OCI-LY7 (cell line): ENCODE results near the gene HYOU1. TPM values are rescaled to one million over a fixed set of nuclear protein-coding genes. Genes with fewer than 3 reads are reported as not detected.
A peak's percentile ranks its signal among the peaks of the same experiment; 100 is the strongest.

ENCODE experiments used
- BruUV-seq: library from RNA; stranded (reverse); fragments of 400-500 nt; replicated peaks from 2 replicates; lab custom pipeline; 2021; lab: Mats Ljungman, UMichigan
- CTCF ChIA-PET: fragments of 300-600 bp; sonication (Branson Sonifier 250); formaldehyde crosslinking; loops from one replicate; lab custom pipeline; 2022; ENCODE audit warnings: antibody characterized with exemption; ENCODE audit not compliant: unreplicated experiment; lab: Charles Lee
- POLR2A ChIA-PET: fragments of 300-600 bp; sonication (Branson Sonifier 250); formaldehyde crosslinking; loops from one replicate; lab custom pipeline; 2022; ENCODE audit warnings: antibody characterized with exemption; lab: Charles Lee
- DNase-seq: peaks from one replicate; pipeline ENCODE4 v3.0.0-alpha.2; 2015; ENCODE audit warnings: low spot score
- H2AFZ ChIP-seq: fragments of 200-600 bp; sonication (generic), shearing (Covaris generic); 2 replicates; pipeline ENCODE4 v1.6.1; 2014; ENCODE audit warnings: mild to moderate bottlenecking, antibody characterized with exemption, low read length, moderate library complexity
- H3K27ac ChIP-seq: fragments of 200-600 bp; sonication (generic); 2 replicates; pipeline ENCODE4 v1.5.1; 2014; ENCODE audit warnings: mixed run types, low read depth, mild to moderate bottlenecking, moderate library complexity, low read length, inconsistent platforms; ENCODE audit not compliant: poor library complexity, severe bottlenecking
- H3K36me3 ChIP-seq: fragments of 200-600 bp; sonication (generic); 2 replicates; pipeline ENCODE4 v1.6.1; 2014; ENCODE audit warnings: mild to moderate bottlenecking, antibody characterized with exemption, low read length, moderate library complexity, mixed read lengths; ENCODE audit not compliant: insufficient read depth
- H3K4me1 ChIP-seq: fragments of 200-600 bp; sonication (generic); 2 replicates; pipeline ENCODE4 v1.5.1; 2014; ENCODE audit warnings: mild to moderate bottlenecking, low read length; ENCODE audit not compliant: insufficient read depth, poor library complexity, severe bottlenecking
- H3K4me2 ChIP-seq: fragments of 200-600 bp; sonication (generic); 2 replicates; pipeline ENCODE4 v1.6.1; 2014; ENCODE audit warnings: mild to moderate bottlenecking, low read length
- H3K4me3 ChIP-seq: fragments of 200-600 bp; sonication (generic); 2 replicates; pipeline ENCODE4 v1.5.1; 2014; ENCODE audit warnings: mild to moderate bottlenecking, low read depth, low read length; ENCODE audit not compliant: poor library complexity, severe bottlenecking
- H3K79me2 ChIP-seq: fragments of 200-600 bp; sonication (generic); 2 replicates; pipeline ENCODE4 v1.6.1; 2016; ENCODE audit warnings: low read depth, mild to moderate bottlenecking, low read length, moderate library complexity, mixed read lengths; ENCODE audit not compliant: insufficient read depth
- H3K9me2 ChIP-seq: fragments of 200-600 bp; sonication (generic); 2 replicates; pipeline ENCODE4 v1.6.1; 2016; ENCODE audit warnings: mild to moderate bottlenecking, low read length, mixed read lengths; ENCODE audit not compliant: insufficient read depth
- H3K9me3 ChIP-seq: fragments of 200-600 bp; sonication (generic); 2 replicates; pipeline ENCODE4 v1.6.1; 2014; ENCODE audit warnings: mild to moderate bottlenecking, mixed run types, low read length, mixed read lengths
- H4K20me1 ChIP-seq: fragments of 200-600 bp; sonication (generic); 2 replicates; pipeline ENCODE4 v1.6.1; 2014; ENCODE audit warnings: mild to moderate bottlenecking, antibody characterized with exemption, low read length, moderate library complexity, mixed read lengths; ENCODE audit not compliant: insufficient read depth
- CTCF ChIP-seq: fragments of 200-600 bp; sonication (generic); conservative IDR thresholded peaks from 2 replicates; pipeline ENCODE4 v1.5.1; 2014; ENCODE audit warnings: mild to moderate bottlenecking, antibody characterized with exemption, low read length, moderate library complexity, mixed read lengths
- EZH2phosphoT487 ChIP-seq: fragments of 200-600 bp; sonication (generic); IDR thresholded peaks from 2 replicates; pipeline ENCODE4 v1.6.1; 2018; ENCODE audit warnings: low read depth, borderline replicate concordance, mild to moderate bottlenecking, mixed run types, antibody characterized with exemption, low read length, moderate library complexity, mixed read lengths
- intact Hi-C: fragments of 100-400 bp; cut with micrococcal nuclease; formaldehyde crosslinking; loops from one replicate; pipeline ENCODE4 v1.10.0; 2022; ENCODE audit not compliant: unreplicated experiment
- microRNA-seq: library from miRNA; unstranded; fragments of <30 nt; microRNA quantifications from one replicate; pipeline ENCODE4 v1.2.0, GENCODE V29; 2022; ENCODE audit warnings: borderline replicate concordance
- small RNA-seq: library from RNA; depleted of rRNA; stranded (forward); fragments of <200 nt; gene quantifications from one replicate; pipeline ENCODE3, GENCODE V24; 2014
- total RNA-seq, 2 experiments: library from RNA; depleted of rRNA in 1 of 2; stranded (reverse); fragments of >200 nt in 1 of 2; shearing (Covaris generic) in 1 of 2; gene quantifications; 2 replicates each; pipeline ENCODE4 v1.2.3, GENCODE V29; 2014 to 2022

Gene HYOU1
- total RNA-seq, 2 experiments from 2014 or later, result 86.6 to 117 TPM

- POLR2A ChIA-PET, result interaction anchor here (0.6 to 1.7 kb wide), 11 partner anchors 18 to 779 kb away, joined by 3 to 12 read pairs (median 3); partner anchors contain the start of genes HYOU1, RPS25, TRAPPC4 and VPS11
- peaks cover 44% of the 10 kb centered on the region for H3K36me3 ChIP-seq
- peaks cover 19% of the 10 kb centered on the region for H3K4me1 ChIP-seq
- DNase-seq, result peak; percentile 96
- H3K9me2 ChIP-seq, result no peaks in the 10 kb centered on the region
- peak within 1 kb of the TSS; percentile 48 for H2AFZ ChIP-seq
- peaks cover 33% of the 10 kb centered on the region; the same call in 1 of the 2 replicates for H3K79me2 ChIP-seq
- H3K27ac ChIP-seq, result peak within 1 kb of the TSS; percentile 50
- peak within 1 kb of the TSS; percentile 90 for H3K4me2 ChIP-seq
- H3K4me3 ChIP-seq, result peak within 1 kb of the TSS; percentile 88
- no peaks in the 10 kb centered on the region for H4K20me1 ChIP-seq
- no peak for TF ChIP-seq EZH2phosphoT487
- 0 out of 2 replicates have a peak, but pooled peaks have one; percentile 25 for TF ChIP-seq CTCF
- no TSS peak for BruUV-seq
- CTCF ChIA-PET, result interaction anchor here (0.6 to 0.8 kb wide), 4 partner anchors 13 to 104 kb away, joined by 3 to 4 read pairs (median 3); no protein-coding TSS in a partner anchor
- intact Hi-C loops, result loop anchor here (1.0 kb wide), 1 partner anchor 20 kb away; the partner anchor contains the start of genes RPS25 and TRAPPC4
- no peaks in the 10 kb centered on the region for H3K9me3 ChIP-seq
Observed at GRCh38 chr11:118997627-118998387, 59.2 kb downstream of the HYOU1 start, which contains the start of gene CENATAC. CENATAC (plus strand) TSS chr11:118998138; CDS start chr11:118998198, 60 bp downstream.

GRCh38 chr11:118996926-118997626, 59.9 kb downstream of the HYOU1 start:
- no peaks in the 10 kb centered on the region for H4K20me1 ChIP-seq
- H3K4me1 ChIP-seq, result peaks cover 19% of the 10 kb centered on the region
- ChIA-PET CTCF (interaction anchor here (0.6 to 0.8 kb wide), 4 partner anchors 12 to 105 kb away, joined by 3 to 4 read pairs (median 3); no protein-coding TSS in a partner anchor), POLR2A (interaction anchor here (0.6 to 1.7 kb wide), 11 partner anchors 18 to 779 kb away, joined by 3 to 12 read pairs (median 3); partner anchors contain the start of genes HYOU1, RPS25, TRAPPC4 and VPS11)
- H3K36me3 ChIP-seq, result peaks cover 37% of the 10 kb centered on the region
- TF ChIP-seq CTCF (peak; percentile 65), EZH2phosphoT487 (no peak)
- BruUV-seq, result TSS peak; percentile 81
- no peaks in the 10 kb centered on the region for H3K9me2 ChIP-seq
- intact Hi-C loops, result no loop called here
- peak overlapping the region; percentile 48 for H2AFZ ChIP-seq
- no peaks in the 10 kb centered on the region for H3K9me3 ChIP-seq
- peak; percentile 69 for DNase-seq
- H3K4me2 ChIP-seq, result peak overlapping the region; percentile 90
- H3K79me2 ChIP-seq, result peaks cover 33% of the 10 kb centered on the region; the same call in 1 of the 2 replicates
- peak overlapping the region; percentile 50 for H3K27ac ChIP-seq
- peak overlapping the region; percentile 88 for H3K4me3 ChIP-seq

Small RNAs within 50 kb of the gene (microRNA-seq; reads per million reads assigned to microRNA genes)
- gene MIR3656, result not detected

Small RNAs within 50 kb of the gene (small RNA-seq; reads per million reads assigned to genes)
- not detected for gene AP003392.2
- gene RF00017, result not detected
- gene RF00019, result not detected

Other genes starting within 250 kb of the HYOU1 start
- 1.4 and 3.3 TPM in 2 replicates for gene CXCR5, start 173.3 kb downstream of the HYOU1 start, total RNA-seq (2014; rRNA removed; shearing (Covaris generic))
- 7.1 and 7.3 TPM in 2 replicates for gene CXCR5, start 173.3 kb downstream of the HYOU1 start, total RNA-seq (2022)
- gene BCL9L, start 131.3 kb downstream of the HYOU1 start, total RNA-seq (2014; rRNA removed; shearing (Covaris generic)), result 3.7 and 6.4 TPM in 2 replicates
- gene BCL9L, start 131.3 kb downstream of the HYOU1 start, total RNA-seq (2022), result 14.8 and 16.6 TPM in 2 replicates
- 0.28 TPM in 1 of 2 replicates, not detected in the other for gene UPK2, start 100.9 kb downstream of the HYOU1 start, total RNA-seq (2014; rRNA removed; shearing (Covaris generic))
- gene UPK2, start 100.9 kb downstream of the HYOU1 start, total RNA-seq (2022), result 0.34 TPM in 1 of 2 replicates, not detected in the other
- gene FOXR1, start 85.4 kb downstream of the HYOU1 start, total RNA-seq (2014; rRNA removed; shearing (Covaris generic)), result not detected in 2 replicates
- not detected in 2 replicates for gene FOXR1, start 85.4 kb downstream of the HYOU1 start, total RNA-seq (2022)
- gene CENATAC, start 59.1 kb downstream of the HYOU1 start, total RNA-seq (2014; rRNA removed; shearing (Covaris generic)), result 47.7 and 49.7 TPM in 2 replicates
- 48.1 and 60.6 TPM in 2 replicates for gene CENATAC, start 59.1 kb downstream of the HYOU1 start, total RNA-seq (2022)
- gene RPS25, start 38.9 kb downstream of the HYOU1 start, total RNA-seq (2014; rRNA removed; shearing (Covaris generic)), result 1,395 and 1,541 TPM in 2 replicates
- 1,648 and 1,680 TPM in 2 replicates for gene RPS25, start 38.9 kb downstream of the HYOU1 start, total RNA-seq (2022)
- gene TRAPPC4, start 38.4 kb downstream of the HYOU1 start, total RNA-seq (2014; rRNA removed; shearing (Covaris generic)), result 49.3 and 64.3 TPM in 2 replicates
- gene TRAPPC4, start 38.4 kb downstream of the HYOU1 start, total RNA-seq (2022), result 58.0 and 58.5 TPM in 2 replicates
- 14.5 and 14.8 TPM in 2 replicates for gene SLC37A4, start 26.3 kb downstream of the HYOU1 start, total RNA-seq (2014; rRNA removed; shearing (Covaris generic))
- gene SLC37A4, start 26.3 kb downstream of the HYOU1 start, total RNA-seq (2022), result 16.6 and 20.5 TPM in 2 replicates
- 32.2 and 46.1 TPM in 2 replicates for gene VPS11, start 10.6 kb upstream of the HYOU1 start, total RNA-seq (2014; rRNA removed; shearing (Covaris generic))
- gene VPS11, start 10.6 kb upstream of the HYOU1 start, total RNA-seq (2022), result 23.3 and 25.7 TPM in 2 replicates
- gene HMBS, start 27.7 kb upstream of the HYOU1 start, total RNA-seq (2014; rRNA removed; shearing (Covaris generic)), result 12.1 and 12.2 TPM in 2 replicates
- 49.6 and 50.0 TPM in 2 replicates for gene HMBS, start 27.7 kb upstream of the HYOU1 start, total RNA-seq (2022)
- gene DPAGT1, start 44.6 kb upstream of the HYOU1 start, total RNA-seq (2014; rRNA removed; shearing (Covaris generic)), result 31.7 and 35.8 TPM in 2 replicates
- gene DPAGT1, start 44.6 kb upstream of the HYOU1 start, total RNA-seq (2022), result 72.4 and 83.4 TPM in 2 replicates
- 6.5 and 10.6 TPM in 2 replicates for gene C2CD2L, start 50.1 kb upstream of the HYOU1 start, total RNA-seq (2014; rRNA removed; shearing (Covaris generic))
- gene C2CD2L, start 50.1 kb upstream of the HYOU1 start, total RNA-seq (2022), result 19.0 and 19.9 TPM in 2 replicates
- gene HINFP, start 64.4 kb upstream of the HYOU1 start, total RNA-seq (2014; rRNA removed; shearing (Covaris generic)), result 18.2 and 27.7 TPM in 2 replicates
- 29.6 and 30.8 TPM in 2 replicates for gene HINFP, start 64.4 kb upstream of the HYOU1 start, total RNA-seq (2022)
- gene ABCG4, start 91.8 kb upstream of the HYOU1 start, total RNA-seq (2014; rRNA removed; shearing (Covaris generic)), result not detected in 2 replicates
- gene ABCG4, start 91.8 kb upstream of the HYOU1 start, total RNA-seq (2022), result not detected in 2 replicates
- 2.1 and 2.8 TPM in 2 replicates for gene NLRX1, start 111.5 kb upstream of the HYOU1 start, total RNA-seq (2014; rRNA removed; shearing (Covaris generic))
- gene NLRX1, start 111.5 kb upstream of the HYOU1 start, total RNA-seq (2022), result 8.8 and 10.6 TPM in 2 replicates
- not detected in 2 replicates for gene NHERF4, start 128.3 kb upstream of the HYOU1 start, total RNA-seq (2014; rRNA removed; shearing (Covaris generic))
- gene NHERF4, start 128.3 kb upstream of the HYOU1 start, total RNA-seq (2022), result not detected in 2 replicates
- gene CBL, start 149.1 kb upstream of the HYOU1 start, total RNA-seq (2014; rRNA removed; shearing (Covaris generic)), result 19.1 and 19.2 TPM in 2 replicates
- 58.9 and 59.1 TPM in 2 replicates for gene CBL, start 149.1 kb upstream of the HYOU1 start, total RNA-seq (2022)